GM18907 (cell line): ENCODE data around the gene CLK2.
"Not testable (repeated sequence)": the region's sequence is repeated elsewhere in the genome, so short reads cannot be mapped to it uniquely, and the experiment has no call there.

Experiments
- ATAC-seq: cut with Tn5 transposase; IDR thresholded peaks from one replicate; pipeline ENCODE4 v1.9.1; 2021; ENCODE audit warnings: mild to moderate bottlenecking, moderate library complexity; ENCODE audit not compliant: unreplicated experiment

The CLK2 gene

GRCh38 chr1:155269381-155269780, 3.9 kb downstream of the CLK2 start:
- no peak for ATAC-seq

GRCh38 chr1:155268630-155269029, 4.7 kb downstream of the CLK2 start:
- ATAC-seq = no peak

GRCh38 chr1:155267373-155267772, 5.9 kb downstream of the CLK2 start:
- ATAC-seq = no peak

GRCh38 chr1:155266553-155266952, 6.8 kb downstream of the CLK2 start:
- no peak for ATAC-seq

GRCh38 chr1:155263067-155263466, 10.2 kb downstream of the CLK2 start:
- ATAC-seq = no peak

- peak; percentile 89 for ATAC-seq
These were observed 11.2 kb downstream of the CLK2 start, which contains the start of gene SCAMP3 for GRCh38 chr1:155261852-155262673. Gene SCAMP3, minus strand, starts transcription at chr1:155262360. Its CDS starts 209 bp downstream, at chr1:155262151.

- peak; percentile 19 for ATAC-seq
These were observed 11.8 kb downstream of the CLK2 start for GRCh38 chr1:155261493-155261851.

GRCh38 chr1:155260276-155260675, 13.0 kb downstream of the CLK2 start:
- no peak for ATAC-seq

GRCh38 chr1:155256058-155256852, 17.0 kb downstream of the CLK2 start:
- no peak for ATAC-seq

GRCh38 chr1:155255243-155256007, 17.9 kb downstream of the CLK2 start, which contains the start of gene ENTREP3:
Gene ENTREP3, minus strand, starts transcription at chr1:155255483. Its CDS starts 606 bp downstream, at chr1:155254877.
- ATAC-seq = peak; percentile 57

GRCh38 chr1:155254714-155255242, 18.5 kb downstream of the CLK2 start:
- no peak for ATAC-seq

GRCh38 chr1:155254228-155254713, 19.0 kb downstream of the CLK2 start:
- no peak for ATAC-seq

GRCh38 chr1:155253797-155254196, 19.5 kb downstream of the CLK2 start:
- no peak for ATAC-seq

- no peak for ATAC-seq
These were observed 20.1 kb downstream of the CLK2 start for GRCh38 chr1:155253208-155253607.

GRCh38 chr1:155251566-155251965, 21.7 kb downstream of the CLK2 start:
- ATAC-seq = no peak

GRCh38 chr1:155250633-155251449, 22.5 kb downstream of the CLK2 start:
- peak; percentile 80 for ATAC-seq

- peak; percentile 21 for ATAC-seq
These were observed 23.1 kb downstream of the CLK2 start for GRCh38 chr1:155250246-155250632.

- ATAC-seq = no peak
These were observed 25.4 kb downstream of the CLK2 start for GRCh38 chr1:155247667-155248553.

GRCh38 chr1:155246796-155247195, 26.5 kb downstream of the CLK2 start:
- ATAC-seq = not testable (repeated sequence)
